GM23338 (cell line): ENCODE results near the gene HEATR1.

ENCODE experiments used
- CREB1 ChIP-seq: fragments of 250-450 bp; sonication (Bioruptor Pico); IDR thresholded peaks from 2 replicates; pipeline ENCODE4 v1.5.0; 2020; ENCODE audit warnings: low read depth, mild to moderate bottlenecking, moderate library complexity
- EZH2 ChIP-seq: fragments of 200-600 bp; sonication (generic); IDR thresholded peaks from one replicate; pipeline ENCODE4 v1.8.0; 2017; ENCODE audit warnings: antibody characterized with exemption, mild to moderate bottlenecking, low read depth; ENCODE audit not compliant: unreplicated experiment
- EZH2phosphoT487 ChIP-seq: fragments of 200-600 bp; sonication (generic); IDR thresholded peaks from one replicate; pipeline ENCODE4 v1.8.1; 2018; ENCODE audit warnings: antibody characterized with exemption; ENCODE audit not compliant: unreplicated experiment
- JUNB ChIP-seq: IDR thresholded peaks from one replicate; pipeline ENCODE4 v1.6.1; 2016; ENCODE audit warnings: antibody characterized with exemption; ENCODE audit not compliant: unreplicated experiment
- POLR2AphosphoS5 ChIP-seq: IDR thresholded peaks from 2 replicates; pipeline ENCODE4 v1.6.1; 2016; ENCODE audit warnings: antibody characterized with exemption, low read depth
- STAT1 ChIP-seq: IDR thresholded peaks from one replicate; pipeline ENCODE4 v1.6.1; 2016; ENCODE audit warnings: antibody characterized with exemption; ENCODE audit not compliant: unreplicated experiment
- ZNF114 ChIP-seq: fragments of 250-450 bp; sonication (Bioruptor Pico); IDR thresholded peaks from 2 replicates; pipeline ENCODE4 v1.5.0; 2020; ENCODE audit warnings: mild to moderate bottlenecking, moderate library complexity
- ZNF331 ChIP-seq: fragments of 250-450 bp; sonication (Bioruptor Pico); IDR thresholded peaks from 2 replicates; pipeline ENCODE4 v1.5.0; 2020; ENCODE audit warnings: low read depth, mild to moderate bottlenecking, moderate library complexity
- TF ChIP-seq, protein P1 (sequence below), 2 experiments: fragments of 200-600 bp in 1 of 2; sonication (generic) in 1 of 2; conservative IDR thresholded peaks; 2 replicates each; pipeline versions ENCODE4 v1.5.1 to v1.6.1; 2016 to 2017; ENCODE audit warnings: antibody characterized with exemption in 2 of 2, low read depth in 2 of 2, mild to moderate bottlenecking in 2 of 2, moderate library complexity in 1 of 2
- TF ChIP-seq, protein P2 (sequence below): IDR thresholded peaks from one replicate; pipeline ENCODE4 v1.6.1; 2018; ENCODE audit warnings: antibody characterized with exemption; ENCODE audit not compliant: unreplicated experiment

DNA sequence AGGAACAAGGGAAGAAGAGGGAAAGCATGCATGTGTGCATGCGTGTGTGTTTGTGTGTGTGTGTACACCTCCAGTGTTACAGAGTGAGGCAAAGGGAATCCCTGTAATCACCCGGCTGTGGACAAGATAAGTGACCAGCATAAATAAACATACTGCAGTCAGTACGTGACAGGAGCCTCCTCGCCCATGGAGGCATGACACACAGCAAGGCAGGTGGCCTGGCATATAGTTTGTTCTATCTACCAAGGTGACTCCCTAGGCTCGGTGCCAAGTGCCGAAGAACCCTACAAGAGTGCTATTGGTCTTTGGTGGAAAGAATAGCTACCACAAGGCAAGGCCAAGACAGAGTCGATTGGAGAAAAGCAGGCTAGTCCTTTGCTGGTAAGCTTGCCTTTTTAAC, 31.7 kb upstream of the HEATR1 start:
- TF ChIP-seq JUNB (no peak), CREB1 (CRISPR knock-in tag) (no peak), EZH2 (no peak), EZH2phosphoT487 (no peak), POLR2AphosphoS5 (no peak), STAT1 (no peak), ZNF114 (CRISPR knock-in tag) (no peak), ZNF331 (CRISPR knock-in tag) (no peak)
- TF ChIP-seq, protein P1, sequence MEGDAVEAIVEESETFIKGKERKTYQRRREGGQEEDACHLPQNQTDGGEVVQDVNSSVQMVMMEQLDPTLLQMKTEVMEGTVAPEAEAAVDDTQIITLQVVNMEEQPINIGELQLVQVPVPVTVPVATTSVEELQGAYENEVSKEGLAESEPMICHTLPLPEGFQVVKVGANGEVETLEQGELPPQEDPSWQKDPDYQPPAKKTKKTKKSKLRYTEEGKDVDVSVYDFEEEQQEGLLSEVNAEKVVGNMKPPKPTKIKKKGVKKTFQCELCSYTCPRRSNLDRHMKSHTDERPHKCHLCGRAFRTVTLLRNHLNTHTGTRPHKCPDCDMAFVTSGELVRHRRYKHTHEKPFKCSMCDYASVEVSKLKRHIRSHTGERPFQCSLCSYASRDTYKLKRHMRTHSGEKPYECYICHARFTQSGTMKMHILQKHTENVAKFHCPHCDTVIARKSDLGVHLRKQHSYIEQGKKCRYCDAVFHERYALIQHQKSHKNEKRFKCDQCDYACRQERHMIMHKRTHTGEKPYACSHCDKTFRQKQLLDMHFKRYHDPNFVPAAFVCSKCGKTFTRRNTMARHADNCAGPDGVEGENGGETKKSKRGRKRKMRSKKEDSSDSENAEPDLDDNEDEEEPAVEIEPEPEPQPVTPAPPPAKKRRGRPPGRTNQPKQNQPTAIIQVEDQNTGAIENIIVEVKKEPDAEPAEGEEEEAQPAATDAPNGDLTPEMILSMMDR (conservative IDR thresholded peaks at IDR 0.05; ENCODE audit: low read depth in 2 of 2): no peak
- TF ChIP-seq, protein P2, sequence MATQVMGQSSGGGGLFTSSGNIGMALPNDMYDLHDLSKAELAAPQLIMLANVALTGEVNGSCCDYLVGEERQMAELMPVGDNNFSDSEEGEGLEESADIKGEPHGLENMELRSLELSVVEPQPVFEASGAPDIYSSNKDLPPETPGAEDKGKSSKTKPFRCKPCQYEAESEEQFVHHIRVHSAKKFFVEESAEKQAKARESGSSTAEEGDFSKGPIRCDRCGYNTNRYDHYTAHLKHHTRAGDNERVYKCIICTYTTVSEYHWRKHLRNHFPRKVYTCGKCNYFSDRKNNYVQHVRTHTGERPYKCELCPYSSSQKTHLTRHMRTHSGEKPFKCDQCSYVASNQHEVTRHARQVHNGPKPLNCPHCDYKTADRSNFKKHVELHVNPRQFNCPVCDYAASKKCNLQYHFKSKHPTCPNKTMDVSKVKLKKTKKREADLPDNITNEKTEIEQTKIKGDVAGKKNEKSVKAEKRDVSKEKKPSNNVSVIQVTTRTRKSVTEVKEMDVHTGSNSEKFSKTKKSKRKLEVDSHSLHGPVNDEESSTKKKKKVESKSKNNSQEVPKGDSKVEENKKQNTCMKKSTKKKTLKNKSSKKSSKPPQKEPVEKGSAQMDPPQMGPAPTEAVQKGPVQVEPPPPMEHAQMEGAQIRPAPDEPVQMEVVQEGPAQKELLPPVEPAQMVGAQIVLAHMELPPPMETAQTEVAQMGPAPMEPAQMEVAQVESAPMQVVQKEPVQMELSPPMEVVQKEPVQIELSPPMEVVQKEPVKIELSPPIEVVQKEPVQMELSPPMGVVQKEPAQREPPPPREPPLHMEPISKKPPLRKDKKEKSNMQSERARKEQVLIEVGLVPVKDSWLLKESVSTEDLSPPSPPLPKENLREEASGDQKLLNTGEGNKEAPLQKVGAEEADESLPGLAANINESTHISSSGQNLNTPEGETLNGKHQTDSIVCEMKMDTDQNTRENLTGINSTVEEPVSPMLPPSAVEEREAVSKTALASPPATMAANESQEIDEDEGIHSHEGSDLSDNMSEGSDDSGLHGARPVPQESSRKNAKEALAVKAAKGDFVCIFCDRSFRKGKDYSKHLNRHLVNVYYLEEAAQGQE: no peak
